H9 (cell line): ENCODE results near the gene GATA3. TPM values are rescaled to one million over a fixed set of nuclear protein-coding genes. Genes with fewer than 3 reads are reported as not detected.

ENCODE experiments used
- DNase-seq: peaks from one replicate; pipeline ENCODE4 v3.0.0-alpha.2; 2017
- H2AFZ ChIP-seq: one replicate; pipeline ENCODE4 v1.6.1; 2013; ENCODE audit warnings: mild to moderate bottlenecking, low read length, control low read depth, moderate library complexity
- H2AK5ac ChIP-seq: 2 replicates; pipeline ENCODE4 v1.6.1; 2013; ENCODE audit warnings: low read length, control low read depth, mixed read lengths; ENCODE audit not compliant: insufficient read length
- H2BK120ac ChIP-seq: one replicate; pipeline ENCODE4 v1.6.1; 2013; ENCODE audit warnings: low read depth, mild to moderate bottlenecking, low read length, control low read depth, inconsistent platforms; ENCODE audit not compliant: poor library complexity, severe bottlenecking
- H2BK12ac ChIP-seq: 2 replicates; pipeline ENCODE4 v1.6.1; 2013; ENCODE audit warnings: low read length, control low read depth, mixed read lengths, low read depth; ENCODE audit not compliant: insufficient read length
- H2BK15ac ChIP-seq: 2 replicates; pipeline ENCODE4 v1.6.1; 2013; ENCODE audit warnings: low read depth, low read length, control low read depth
- H2BK20ac ChIP-seq: one replicate; pipeline ENCODE4 v1.6.1; 2013; ENCODE audit warnings: low read depth, mild to moderate bottlenecking, low read length, control low read depth, inconsistent platforms; ENCODE audit not compliant: poor library complexity, severe bottlenecking
- H2BK5ac ChIP-seq: 2 replicates; pipeline ENCODE4 v1.6.1; 2013; ENCODE audit warnings: low read length, control low read depth, mixed read lengths; ENCODE audit not compliant: insufficient read length
- H3K14ac ChIP-seq: 2 replicates; pipeline ENCODE4 v1.6.1; 2013; ENCODE audit warnings: low read length, control low read depth; ENCODE audit not compliant: insufficient read depth
- H3K18ac ChIP-seq: 2 replicates; pipeline ENCODE4 v1.6.1; 2013; ENCODE audit warnings: low read depth, mild to moderate bottlenecking, mixed read lengths, low read length, control low read depth; ENCODE audit not compliant: insufficient read length
- H3K23ac ChIP-seq: 2 replicates; pipeline ENCODE4 v1.6.1; 2013; ENCODE audit warnings: low read length, control low read depth, mixed read lengths, low read depth; ENCODE audit not compliant: insufficient read length
- H3K23me2 ChIP-seq: 2 replicates; pipeline ENCODE4 v1.6.1; 2013; ENCODE audit warnings: low read depth, mild to moderate bottlenecking, mixed read lengths, low read length, control low read depth; ENCODE audit not compliant: insufficient read length, poor library complexity, severe bottlenecking
- H3K27ac ChIP-seq: 2 replicates; pipeline ENCODE4 v1.5.1; 2013; ENCODE audit warnings: low read length, control low read depth, mixed read lengths, low read depth; ENCODE audit not compliant: insufficient read length
- H3K27me3 ChIP-seq: 2 replicates; pipeline ENCODE4 v1.6.1; 2013; ENCODE audit warnings: low read length, control low read depth, inconsistent platforms; ENCODE audit not compliant: insufficient read depth
- H3K4ac ChIP-seq: 2 replicates; pipeline ENCODE4 v1.6.1; 2013; ENCODE audit warnings: low read depth, mild to moderate bottlenecking, control low read depth, inconsistent platforms, low read length, moderate library complexity
- H3K4me1 ChIP-seq: 2 replicates; pipeline ENCODE4 v1.6.1; 2013; ENCODE audit warnings: low read length, control low read depth, inconsistent platforms; ENCODE audit not compliant: insufficient read depth
- H3K4me2 ChIP-seq: 2 replicates; pipeline ENCODE4 v1.6.1; 2013; ENCODE audit warnings: low read length, control low read depth, mixed read lengths; ENCODE audit not compliant: insufficient read length, insufficient read depth
- H3K56ac ChIP-seq: 2 replicates; pipeline ENCODE4 v1.6.1; 2013; ENCODE audit warnings: low read depth, mild to moderate bottlenecking, mixed read lengths, low read length, control low read depth; ENCODE audit not compliant: insufficient read length
- H3K79me1 ChIP-seq: 2 replicates; pipeline ENCODE4 v1.6.1; 2013; ENCODE audit warnings: low read depth, mild to moderate bottlenecking, moderate library complexity, low read length, control low read depth, inconsistent platforms; ENCODE audit not compliant: insufficient read depth, poor library complexity, severe bottlenecking
- H3K79me2 ChIP-seq: 2 replicates; pipeline ENCODE4 v1.6.1; 2013; ENCODE audit warnings: low read length, control low read depth, inconsistent platforms; ENCODE audit not compliant: insufficient read depth
- H3K9ac ChIP-seq: 2 replicates; pipeline ENCODE4 v1.6.1; 2013; ENCODE audit warnings: low read length, control low read depth, mixed read lengths; ENCODE audit not compliant: insufficient read length; ENCODE audit errors: extremely low read depth
- H3K9me3 ChIP-seq: one replicate; pipeline ENCODE4 v1.6.1; 2013; ENCODE audit warnings: low read depth, low read length, inconsistent platforms; ENCODE audit not compliant: control insufficient read depth
- H3T11ph ChIP-seq: one replicate; pipeline ENCODE4 v1.6.1; 2013; ENCODE audit warnings: mild to moderate bottlenecking, low read length, control low read depth, inconsistent platforms
- H4K20me1 ChIP-seq: one replicate; pipeline ENCODE4 v1.6.1; 2013; ENCODE audit not compliant: control insufficient read depth, insufficient read length, insufficient read depth
- H4K5ac ChIP-seq: 2 replicates; pipeline ENCODE4 v1.6.1; 2013; ENCODE audit warnings: low read depth, mild to moderate bottlenecking, mixed read lengths, low read length, control low read depth; ENCODE audit not compliant: insufficient read length
- H4K8ac ChIP-seq: replicated peaks from 2 replicates; pipeline ENCODE4 v1.6.1; 2013; ENCODE audit warnings: low read length, control low read depth, mixed read lengths, low read depth; ENCODE audit not compliant: insufficient read length
- H4K91ac ChIP-seq: 2 replicates; pipeline ENCODE4 v1.6.1; 2013; ENCODE audit warnings: low read depth, mild to moderate bottlenecking, moderate library complexity, mixed read lengths, low read length, control low read depth; ENCODE audit not compliant: insufficient read length
- H3K27ac Mint-ChIP-seq, 3 experiments: 2 replicates in 2 of 3; 3 replicates in 1 of 3; pipeline ENCODE4 v1.8.0; 2020 to 2021; ENCODE audit warnings: mixed read lengths in 3 of 3, mild to moderate bottlenecking in 1 of 3, moderate library complexity in 1 of 3
- H3K27me3 Mint-ChIP-seq: 2 replicates; pipeline ENCODE4 v1.8.0; 2021; ENCODE audit warnings: low read depth, mild to moderate bottlenecking, moderate library complexity, mixed read lengths
- H3K36me3 Mint-ChIP-seq, 3 experiments: 2 replicates in 2 of 3; 3 replicates in 1 of 3; pipeline ENCODE4 v1.8.0; 2020 to 2021; ENCODE audit warnings: low read depth in 3 of 3, mixed read lengths in 3 of 3; ENCODE audit not compliant: insufficient read depth in 1 of 3
- H3K4me1 Mint-ChIP-seq, 2 experiments: 2 replicates each; pipeline ENCODE4 v1.8.0; 2020; ENCODE audit warnings: mixed read lengths in 2 of 2
- H3K4me3 Mint-ChIP-seq, 2 experiments: 2 replicates in 1 of 2; 3 replicates in 1 of 2; pipeline ENCODE4 v1.8.0; 2020 to 2021; ENCODE audit warnings: mild to moderate bottlenecking in 2 of 2, mixed read lengths in 2 of 2, moderate library complexity in 1 of 2
- H3K9me3 Mint-ChIP-seq, 2 experiments: 2 replicates in 1 of 2; 3 replicates in 1 of 2; pipeline ENCODE4 v1.8.0; 2020; ENCODE audit warnings: mild to moderate bottlenecking in 2 of 2, mixed read lengths in 2 of 2, moderate library complexity in 1 of 2
- WGBS: extraction: QIAGEN DNeasy Blood & Tissue Kit; methylation state at CpG from one replicate; pipeline ENCODE4 v1.1.7; 2013; ENCODE audit warnings: missing lambda C conversion rate, low lambda C conversion rate, mixed read lengths; ENCODE audit not compliant: insufficient read length; ENCODE audit errors: extremely low coverage; 5-methylcytosine and 5-hydroxymethylcytosine counted together
- total RNA-seq: library from RNA; stranded (reverse); gene quantifications from 2 replicates; pipeline ENCODE4 v1.2.1, GENCODE V29; 2021
- TF ChIP-seq, protein P1 (sequence below): fragments of 200-600 bp; sonication (generic); conservative IDR thresholded peaks from 3 replicates; pipeline ENCODE4 v1.8.0; 2021; ENCODE audit warnings: antibody characterized with exemption, mild to moderate bottlenecking

The GATA3 gene
- total RNA-seq, 1 experiment from 2014 or later: 0.31 TPM

DNA sequence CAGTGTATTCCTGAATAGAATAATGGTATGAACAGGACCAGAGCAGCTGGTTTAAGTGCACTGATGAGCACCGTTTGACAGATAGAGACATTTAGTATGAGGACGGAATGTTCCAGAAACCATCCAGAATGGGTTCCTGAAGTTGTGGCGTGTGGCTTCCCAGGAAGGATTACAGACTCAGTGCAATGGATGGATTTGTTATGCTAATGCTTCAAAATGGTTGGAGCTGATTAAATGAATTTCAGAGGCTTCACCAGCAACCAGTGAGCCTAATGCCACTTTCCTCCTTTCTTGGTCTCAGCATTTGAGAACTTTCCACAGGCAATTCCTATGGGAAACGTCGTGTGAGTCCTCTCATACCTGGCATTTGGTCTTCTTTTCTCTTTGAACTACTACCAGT lies 9.9 kb downstream of the GATA3 start:
- no CpG with 5 or more reads among the region's 5 CpGs for WGBS
- Histone ChIP-seq H3K79me1 (no peaks in the 10 kb centered on the region), H2AK5ac (no peak overlapping the region), H3K9ac (no peak overlapping the region), H3K4ac (no peak overlapping the region), H3K14ac (no peak overlapping the region), H3K27me3 (peaks cover 40% of the 10 kb centered on the region), H4K5ac (no peak overlapping the region), H3K4me2 (peak overlapping the region; percentile 84), H3K79me2 (no peaks in the 10 kb centered on the region), H3K27ac (no peak overlapping the region), H3K56ac (no peak overlapping the region), H2AFZ (no peak overlapping the region), H2BK15ac (no peak overlapping the region), H2BK5ac (no peak overlapping the region), H4K8ac (no peak overlapping the region), H3K23me2 (peaks cover 15% of the 10 kb centered on the region), H2BK12ac (no peak overlapping the region), H3K23ac (no peak overlapping the region), H3T11ph (no peak overlapping the region), H3K9me3 (no peaks in the 10 kb centered on the region), H4K20me1 (no peaks in the 10 kb centered on the region), H3K4me1 (peaks cover 7% of the 10 kb centered on the region; the same call in 1 of the 2 replicates), H4K91ac (no peak overlapping the region), H3K18ac (no peak overlapping the region), H2BK20ac (no peak overlapping the region), H2BK120ac (no peak overlapping the region)
- peak overlapping the region; percentile 45 to 74; a peak in 4 of 5 replicates for H3K4me3 Mint-ChIP-seq
- TF ChIP-seq, protein P1, sequence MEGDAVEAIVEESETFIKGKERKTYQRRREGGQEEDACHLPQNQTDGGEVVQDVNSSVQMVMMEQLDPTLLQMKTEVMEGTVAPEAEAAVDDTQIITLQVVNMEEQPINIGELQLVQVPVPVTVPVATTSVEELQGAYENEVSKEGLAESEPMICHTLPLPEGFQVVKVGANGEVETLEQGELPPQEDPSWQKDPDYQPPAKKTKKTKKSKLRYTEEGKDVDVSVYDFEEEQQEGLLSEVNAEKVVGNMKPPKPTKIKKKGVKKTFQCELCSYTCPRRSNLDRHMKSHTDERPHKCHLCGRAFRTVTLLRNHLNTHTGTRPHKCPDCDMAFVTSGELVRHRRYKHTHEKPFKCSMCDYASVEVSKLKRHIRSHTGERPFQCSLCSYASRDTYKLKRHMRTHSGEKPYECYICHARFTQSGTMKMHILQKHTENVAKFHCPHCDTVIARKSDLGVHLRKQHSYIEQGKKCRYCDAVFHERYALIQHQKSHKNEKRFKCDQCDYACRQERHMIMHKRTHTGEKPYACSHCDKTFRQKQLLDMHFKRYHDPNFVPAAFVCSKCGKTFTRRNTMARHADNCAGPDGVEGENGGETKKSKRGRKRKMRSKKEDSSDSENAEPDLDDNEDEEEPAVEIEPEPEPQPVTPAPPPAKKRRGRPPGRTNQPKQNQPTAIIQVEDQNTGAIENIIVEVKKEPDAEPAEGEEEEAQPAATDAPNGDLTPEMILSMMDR: no peak
- no peak for DNase-seq
- H3K9me3 Mint-ChIP-seq: peaks cover 0 to 2% of the 10 kb centered on the region in 2 experiments; a peak in 1 of 5 replicates
- H3K4me1 Mint-ChIP-seq: peaks cover 61 to 67% of the 10 kb centered on the region in 2 experiments
- peaks cover 88% of the 10 kb centered on the region for H3K27me3 Mint-ChIP-seq
- 0 out of 7 replicates have a peak overlapping the region, but pooled peaks of 1 of the 3 experiments have one; percentile 25 for H3K27ac Mint-ChIP-seq
- peaks cover 0 to 5% (median 0%) of the 10 kb centered on the region in 3 experiments; a peak in 2 of 7 replicates for H3K36me3 Mint-ChIP-seq
